Right ventricle myocardium inferior (tissue), 1 donor: ENCODE results near the gene CRAT. TPM values are rescaled to one million over a fixed set of nuclear protein-coding genes. Genes with fewer than 3 reads are reported as not detected.

ENCODE experiments used
- ATAC-seq: fragments of 200-7000 bp; cut with Tn5 transposase; one replicate; pipeline ENCODE4 v1.9.1; 2020; ENCODE audit warnings: mild to moderate bottlenecking, moderate library complexity
- DNase-seq: peaks from one replicate; pipeline ENCODE4 v3.0.0; 2021; ENCODE audit errors: missing footprints
- intact Hi-C: fragments of 100-400 bp; cut with DNase I; formaldehyde crosslinking; loops from one replicate; pipeline ENCODE4 v1.11.0; 2022
- long read RNA-seq: library from polyadenylated mRNA; unstranded; transcript quantifications from one replicate; pipeline ENCODE4 v2.0.0, GENCODE V29; 2021
- total RNA-seq: library from RNA; stranded (reverse); fragmentation: NEBNext Ultra II Directional; extraction: Animal tissue kit (Norgen Biotek cat#: 25700); gene quantifications from one replicate; pipeline ENCODE4 v1.2.1, GENCODE V29; 2021
- donor health status: DM: no; HTN: yes; CAD: no; lungs with severe emphysema.

The CRAT gene
- 85.5 TPM for total RNA-seq
- long read RNA-seq, transcript CRAT-207 (15 exons, 2,253 nt), result minor isoform, 9 of 134 reads
- long read RNA-seq, transcript CRAT-201 (14 exons, 2,763 nt), result major isoform, 83 of 134 reads
- long read RNA-seq, partial matches to known transcripts, result 26 of 134 reads
- long read RNA-seq, other reads (novel, unspliced or antisense), result 14 of 134 reads

- ATAC-seq (peak; percentile 93), DNase-seq (peak; percentile 99)
- intact Hi-C loops, result no loop called here
Measured at GRCh38 chr9:129110740-129111527, at the start of gene CRAT, which contains the start of gene PTPA. Gene CRAT (minus strand): TSS chr9:129110793. CDS start chr9:129110509, 284 bp downstream. Gene PTPA (plus strand): TSS chr9:129111415. CDS start chr9:129111601, 186 bp downstream.

DNA sequence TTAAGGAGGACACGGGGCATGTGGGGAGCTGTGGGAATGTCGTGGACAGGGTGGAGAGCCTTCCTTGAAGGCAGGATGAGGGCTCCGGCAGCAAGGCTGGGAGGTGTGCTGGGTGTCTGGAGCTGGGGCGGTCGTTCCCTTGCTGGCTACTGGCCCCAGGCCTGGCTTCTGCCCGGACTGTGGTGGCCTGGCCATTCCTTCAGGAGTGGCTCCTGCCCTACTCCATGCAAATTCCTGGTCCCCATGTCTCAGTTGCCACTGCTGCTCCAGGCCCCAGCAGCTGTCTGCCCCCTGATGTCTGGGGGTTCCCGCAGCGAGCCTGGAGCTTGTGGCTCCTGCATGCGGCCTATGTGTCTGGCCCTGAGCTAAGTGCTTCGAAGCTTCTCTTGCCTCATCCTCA, 45.6 kb upstream of the CRAT start:
- intact Hi-C loops, result no loop called here
- ATAC-seq (no peak), DNase-seq (no peak)

GRCh38 chr9:129154866-129155477, 44.4 kb upstream of the CRAT start:
- DNase-seq, result no peak
- intact Hi-C loops, result no loop called here
- no peak for ATAC-seq

DNA sequence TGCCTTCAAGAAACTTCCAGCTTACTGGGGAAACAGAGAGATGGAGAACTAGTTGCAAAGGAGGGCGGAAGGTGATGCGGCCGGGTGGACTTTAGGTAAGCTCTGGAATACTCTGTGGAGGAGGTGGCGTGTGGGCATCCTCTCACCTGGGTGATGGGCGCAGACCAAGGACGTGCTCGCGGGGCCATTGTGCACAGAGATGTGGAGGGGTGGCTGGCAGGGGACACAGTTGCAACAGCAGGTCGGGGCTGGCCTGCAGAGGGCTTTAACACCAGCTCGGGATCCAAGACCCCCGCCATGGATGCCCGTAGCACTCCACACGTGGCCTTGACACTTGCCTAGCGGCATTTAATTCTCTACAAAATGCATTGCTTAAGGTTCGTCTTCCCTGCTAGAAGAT, 40.9 kb upstream of the CRAT start:
- DNase-seq (no peak), ATAC-seq (no peak)
- intact Hi-C loops, result no loop called here

- ATAC-seq (no peak), DNase-seq (no peak)
- intact Hi-C loops, result no loop called here
Measured at GRCh38 chr9:129150672-129151211, 40.1 kb upstream of the CRAT start.

GRCh38 chr9:129150122-129150521, 39.5 kb upstream of the CRAT start:
- DNase-seq (no peak), ATAC-seq (no peak)
- intact Hi-C loops, result no loop called here

GRCh38 chr9:129149442-129149841, 38.8 kb upstream of the CRAT start:
- intact Hi-C loops, result no loop called here
- DNase-seq, result no peak
- ATAC-seq, result no peak

DNA sequence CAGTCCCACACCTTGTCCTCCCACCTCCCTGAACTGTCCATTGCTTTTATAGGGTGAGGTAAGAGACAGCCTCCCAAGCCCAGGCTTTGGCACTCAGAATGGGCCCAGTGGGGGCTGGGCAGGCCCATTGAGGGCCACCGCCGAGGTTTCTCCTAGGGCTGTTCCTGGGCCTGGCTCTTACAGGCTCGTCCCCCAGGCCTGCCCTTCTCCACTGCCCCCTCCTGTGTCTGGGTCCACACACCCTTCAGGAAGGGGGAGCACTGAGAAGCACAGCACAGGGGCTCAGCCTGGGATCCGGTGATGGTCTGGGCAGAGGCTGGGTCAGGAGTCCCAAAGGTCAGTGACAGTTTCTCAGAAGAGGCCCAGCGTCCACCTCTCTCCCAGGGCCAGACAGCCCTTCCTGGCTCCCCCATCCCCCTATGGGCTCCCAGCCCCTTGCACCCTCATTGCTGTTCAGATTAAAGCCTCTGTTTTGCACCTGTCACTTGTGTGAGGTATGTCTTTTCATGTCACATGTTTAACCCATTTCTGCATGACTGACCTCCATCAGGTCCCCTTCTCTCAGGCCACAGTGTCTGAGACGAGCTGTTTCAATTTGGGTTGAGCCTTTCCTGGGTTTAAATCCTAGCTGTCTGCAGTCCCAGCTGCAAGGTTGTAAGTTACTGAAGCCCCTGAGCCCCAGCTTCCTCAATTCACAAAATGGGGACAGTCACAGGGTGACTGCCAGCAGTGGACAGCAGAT, 38.0 kb upstream of the CRAT start:
- intact Hi-C loops, result no loop called here
- peak; percentile 43 for DNase-seq
- no peak for ATAC-seq

DNA sequence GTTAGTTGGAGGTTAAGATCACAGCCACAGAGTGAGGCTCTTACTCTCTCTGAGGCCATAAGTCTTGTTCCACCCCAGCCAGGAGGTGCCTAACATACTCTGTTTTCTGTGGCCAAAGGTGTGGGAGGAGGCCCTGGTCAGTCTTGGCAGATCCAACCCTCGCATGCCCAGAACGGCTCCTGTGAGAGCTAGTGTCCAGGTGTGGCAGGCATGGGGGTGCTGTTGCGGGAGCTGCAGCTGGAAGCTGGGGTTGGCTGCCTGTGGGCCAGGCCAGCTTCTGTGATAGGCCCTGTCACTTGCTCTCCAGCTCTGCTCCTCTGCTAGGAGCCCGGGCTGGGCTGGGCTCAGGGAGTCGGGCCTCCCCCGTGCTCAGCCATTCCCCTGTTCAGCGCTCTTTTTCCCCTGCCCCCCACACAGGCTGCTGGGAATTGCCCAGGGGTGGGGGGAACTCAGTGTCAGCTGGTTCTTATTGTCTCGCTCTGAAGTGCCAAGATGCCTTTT, 35.9 kb upstream of the CRAT start:
- peak; percentile 64 for DNase-seq
- intact Hi-C loops, result no loop called here
- peak; percentile 21 for ATAC-seq

GRCh38 chr9:129145841-129146292, 35.3 kb upstream of the CRAT start:
- DNase-seq, result peak; percentile 76
- intact Hi-C loops, result no loop called here
- ATAC-seq, result peak; percentile 12

GRCh38 chr9:129145316-129145715, 34.7 kb upstream of the CRAT start:
- ATAC-seq, result no peak
- DNase-seq, result peak; percentile 64
- intact Hi-C loops, result no loop called here

DNA sequence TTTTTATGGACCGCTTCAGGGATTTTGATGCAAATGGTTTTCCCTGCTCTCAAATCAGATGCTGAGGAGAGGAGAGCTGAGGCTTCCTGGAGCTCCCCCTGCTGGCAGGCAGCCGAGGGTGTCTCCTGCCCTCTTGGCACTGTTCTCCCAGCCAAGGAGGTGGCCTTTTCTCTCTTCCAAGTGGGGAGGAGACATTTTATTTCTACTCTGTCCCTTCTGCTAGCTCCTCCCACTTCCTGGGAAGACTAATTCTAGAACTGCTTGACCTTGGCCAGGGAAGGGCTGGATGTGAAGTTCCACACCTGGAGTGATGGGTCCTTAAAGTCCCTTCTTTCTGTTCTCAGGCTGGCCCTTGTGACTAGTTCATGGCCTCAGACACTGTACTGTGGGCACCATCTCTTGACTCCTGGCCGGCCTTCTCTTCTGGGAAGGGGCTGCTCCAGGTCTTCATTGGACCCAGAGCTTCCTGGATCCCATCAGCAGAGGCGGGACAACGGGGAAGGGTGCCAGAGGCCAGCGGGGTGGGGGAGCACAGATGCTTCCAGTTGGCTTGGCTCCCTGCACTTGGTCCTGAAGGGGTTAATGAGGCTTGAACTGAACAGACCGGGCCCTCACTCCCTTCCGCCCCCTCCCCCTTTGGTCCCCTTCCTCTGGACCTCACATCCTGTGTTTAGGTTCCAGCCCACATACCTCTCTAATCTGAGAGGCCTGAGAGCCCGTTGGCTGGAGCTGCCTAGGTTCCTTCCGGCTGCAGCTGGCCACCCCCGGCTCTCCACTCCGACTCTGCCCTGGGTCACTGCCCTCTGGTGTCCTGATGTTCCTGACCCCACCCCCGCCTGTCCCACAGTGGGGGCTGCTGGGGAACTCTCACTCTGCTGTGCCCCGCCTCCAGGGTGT, 32.7 kb upstream of the CRAT start:
- peak; percentile 89 for DNase-seq
- peak; percentile 24 for ATAC-seq
- intact Hi-C loops, result loop anchor here (1.0 kb wide), 1 partner anchor 26 kb away; no protein-coding TSS in a partner anchor

GRCh38 chr9:129142138-129142935, 31.7 kb upstream of the CRAT start:
- peak; percentile 47 for DNase-seq
- intact Hi-C loops, result no loop called here

DNA sequence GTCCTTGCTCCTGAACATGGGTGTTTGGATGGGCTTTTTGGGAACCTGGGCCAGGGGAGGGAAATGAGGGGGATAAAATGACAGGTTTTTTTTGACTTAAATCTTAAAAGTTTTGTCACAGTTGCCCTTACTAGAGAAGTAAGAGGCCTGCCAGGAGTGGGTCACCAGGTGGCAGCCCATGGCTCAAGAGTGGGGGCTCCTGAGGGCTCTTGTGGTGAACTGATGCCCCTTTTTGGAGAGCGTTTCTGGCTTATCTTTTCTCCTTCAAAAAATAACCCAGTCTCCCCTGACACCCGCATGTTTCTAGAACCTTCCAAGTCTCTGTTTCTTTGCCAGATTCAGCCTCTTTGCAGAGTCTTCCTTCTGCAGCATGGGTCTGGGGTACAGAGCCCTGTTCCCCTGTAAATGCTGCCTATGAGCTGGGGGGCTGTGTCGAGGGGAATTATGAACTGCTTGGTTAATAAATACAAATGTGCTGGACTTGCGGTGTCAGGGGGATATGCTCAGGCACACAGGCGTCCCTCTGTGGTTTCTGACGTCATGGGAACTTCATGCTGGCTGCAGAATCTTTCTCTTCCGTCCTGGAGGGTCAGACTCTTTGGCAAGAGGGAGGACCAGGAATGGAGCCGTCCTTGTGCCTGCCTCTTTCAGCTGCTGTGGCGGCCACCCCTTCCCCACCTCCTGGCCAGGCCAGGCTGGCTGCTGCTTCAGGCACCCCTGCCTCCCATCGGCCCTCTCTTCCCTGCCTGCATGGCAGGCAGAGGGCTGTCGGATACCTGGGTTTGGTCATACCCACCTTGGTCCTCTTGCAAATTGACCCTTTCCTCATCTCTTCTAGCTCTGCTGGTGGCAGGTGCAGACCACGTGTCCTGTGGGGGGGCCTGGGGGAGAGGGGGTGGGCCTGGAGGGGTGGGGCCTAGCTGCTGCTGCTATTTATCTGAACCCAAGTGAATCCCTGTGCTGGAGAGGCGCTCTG, 30.8 kb upstream of the CRAT start:
- ATAC-seq, result peak; percentile 25
- intact Hi-C loops, result loop anchor here (2.0 kb wide), 1 partner anchor 341 kb away; no protein-coding TSS in a partner anchor
- DNase-seq, result peak; percentile 68

More at GRCh38 chr9:129142138-129142935, 31.7 kb upstream of the CRAT start:
- no peak for ATAC-seq

GRCh38 chr9:129140397-129141065, 29.9 kb upstream of the CRAT start:
- intact Hi-C loops, result loop anchor here (1.0 to 2.0 kb wide), 2 partner anchors 34 to 342 kb away; no protein-coding TSS in a partner anchor
- DNase-seq (peak; percentile 62), ATAC-seq (peak; percentile 15)
